ACC112 (cell line): ENCODE measurements around the gene EIPR1.

Experiments used
- H2AFZ ChIP-seq: fragments of 200-600 bp; sonication (generic); one replicate; pipeline ENCODE4 v1.6.0; 2017; ENCODE audit warnings: antibody characterized with exemption, low read length; ENCODE audit not compliant: unreplicated experiment
- H3K27ac ChIP-seq: fragments of 200-600 bp; sonication (generic); 2 replicates; pipeline ENCODE4 v1.5.1; 2014; ENCODE audit warnings: low read depth, mild to moderate bottlenecking, antibody characterized with exemption, low read length, moderate library complexity
- H3K27me3 ChIP-seq: fragments of 200-600 bp; sonication (generic); 2 replicates; pipeline ENCODE4 v1.6.1; 2014; ENCODE audit warnings: mild to moderate bottlenecking, antibody characterized with exemption, low read length, moderate library complexity, mixed read lengths; ENCODE audit not compliant: insufficient read depth
- H3K36me3 ChIP-seq: fragments of 200-600 bp; sonication (generic); 2 replicates; pipeline ENCODE4 v1.6.1; 2016; ENCODE audit warnings: mild to moderate bottlenecking, antibody characterized with exemption, low read length, moderate library complexity, mixed read lengths; ENCODE audit not compliant: insufficient read depth
- H3K4me1 ChIP-seq: fragments of 200-600 bp; sonication (generic); one replicate; pipeline ENCODE4 v1.6.1; 2016; ENCODE audit warnings: low read length, mixed read lengths; ENCODE audit not compliant: insufficient read depth, unreplicated experiment, control insufficient read depth
- H3K4me3 ChIP-seq: fragments of 200-600 bp; sonication (generic); 2 replicates; pipeline ENCODE4 v1.5.1; 2014; ENCODE audit warnings: mild to moderate bottlenecking, low read depth, low read length
- H3K79me2 ChIP-seq: fragments of 200-600 bp; sonication (generic); one replicate; pipeline ENCODE4 v1.6.0; 2016; ENCODE audit warnings: low read length; ENCODE audit not compliant: control insufficient read depth, unreplicated experiment, insufficient read depth

Gene EIPR1

GRCh38 chr2:3257166-3257565 lies 120.5 kb downstream of the EIPR1 start:
- Histone ChIP-seq H2AFZ (no peak overlapping the region), H3K79me2 (peaks cover 3% of the 10 kb centered on the region), H3K27ac (no peak overlapping the region), H3K27me3 (no peaks in the 10 kb centered on the region), H3K36me3 (no peaks in the 10 kb centered on the region), H3K4me3 (no peak overlapping the region), H3K4me1 (no peaks in the 10 kb centered on the region)

- no peaks in the 10 kb centered on the region for H3K4me1 ChIP-seq
- H3K79me2 ChIP-seq: peaks cover 3% of the 10 kb centered on the region
- no peak overlapping the region for H3K4me3 ChIP-seq
- no peak overlapping the region for H3K27ac ChIP-seq
- no peaks in the 10 kb centered on the region for H3K36me3 ChIP-seq
- no peaks in the 10 kb centered on the region for H3K27me3 ChIP-seq
- no peak overlapping the region for H2AFZ ChIP-seq
These were observed 121.0 kb downstream of the EIPR1 start for GRCh38 chr2:3256605-3257004.

GRCh38 chr2:3256157-3256556 lies 121.5 kb downstream of the EIPR1 start:
- no peak overlapping the region for H3K4me3 ChIP-seq
- H3K36me3 ChIP-seq: no peaks in the 10 kb centered on the region
- H2AFZ ChIP-seq: no peak overlapping the region
- H3K79me2 ChIP-seq: peaks cover 3% of the 10 kb centered on the region
- H3K4me1 ChIP-seq: no peaks in the 10 kb centered on the region
- no peak overlapping the region for H3K27ac ChIP-seq
- no peaks in the 10 kb centered on the region for H3K27me3 ChIP-seq

GRCh38 chr2:3254442-3254941 lies 123.1 kb downstream of the EIPR1 start:
- no peak overlapping the region for H3K27ac ChIP-seq
- H2AFZ ChIP-seq: no peak overlapping the region
- H3K79me2 ChIP-seq: peaks cover 3% of the 10 kb centered on the region
- no peak overlapping the region for H3K4me3 ChIP-seq
- H3K27me3 ChIP-seq: no peaks in the 10 kb centered on the region
- 0 out of 2 replicates have a peak, but pooled peaks cover 9% of the 10 kb centered on the region for H3K36me3 ChIP-seq
- no peaks in the 10 kb centered on the region for H3K4me1 ChIP-seq

GRCh38 chr2:3253913-3254441 lies 123.6 kb downstream of the EIPR1 start:
- H3K27me3 ChIP-seq: no peaks in the 10 kb centered on the region
- no peak overlapping the region for H3K27ac ChIP-seq
- no peak overlapping the region for H3K4me3 ChIP-seq
- H3K36me3 ChIP-seq: 0 out of 2 replicates have a peak, but pooled peaks cover 9% of the 10 kb centered on the region
- H3K79me2 ChIP-seq: peaks cover 3% of the 10 kb centered on the region
- no peak overlapping the region for H2AFZ ChIP-seq
- H3K4me1 ChIP-seq: no peaks in the 10 kb centered on the region

- Histone ChIP-seq H3K27ac (no peak overlapping the region), H3K27me3 (no peaks in the 10 kb centered on the region), H3K79me2 (no peaks in the 10 kb centered on the region), H3K4me1 (no peaks in the 10 kb centered on the region), H3K36me3 (0 out of 2 replicates have a peak, but pooled peaks cover 9% of the 10 kb centered on the region), H3K4me3 (no peak overlapping the region), H2AFZ (no peak overlapping the region)
These were observed 125.7 kb downstream of the EIPR1 start for GRCh38 chr2:3251946-3252345.

GRCh38 chr2:3249476-3249962 lies 128.1 kb downstream of the EIPR1 start:
- Histone ChIP-seq H3K4me3 (no peak overlapping the region), H3K27ac (no peak overlapping the region), H3K36me3 (0 out of 2 replicates have a peak, but pooled peaks cover 9% of the 10 kb centered on the region), H3K79me2 (no peaks in the 10 kb centered on the region), H3K4me1 (no peaks in the 10 kb centered on the region), H2AFZ (no peak overlapping the region), H3K27me3 (no peaks in the 10 kb centered on the region)

GRCh38 chr2:3248754-3249475 lies 128.7 kb downstream of the EIPR1 start:
- Histone ChIP-seq H2AFZ (no peak overlapping the region), H3K4me1 (no peaks in the 10 kb centered on the region), H3K36me3 (0 out of 2 replicates have a peak, but pooled peaks cover 9% of the 10 kb centered on the region), H3K79me2 (no peaks in the 10 kb centered on the region), H3K27me3 (no peaks in the 10 kb centered on the region), H3K4me3 (no peak overlapping the region), H3K27ac (no peak overlapping the region)

- no peak overlapping the region for H3K4me3 ChIP-seq
- H2AFZ ChIP-seq: no peak overlapping the region
- no peaks in the 10 kb centered on the region for H3K4me1 ChIP-seq
- H3K27ac ChIP-seq: no peak overlapping the region
- H3K27me3 ChIP-seq: no peaks in the 10 kb centered on the region
- 0 out of 2 replicates have a peak, but pooled peaks cover 9% of the 10 kb centered on the region for H3K36me3 ChIP-seq
- H3K79me2 ChIP-seq: no peaks in the 10 kb centered on the region
These were observed 130.5 kb downstream of the EIPR1 start for GRCh38 chr2:3246928-3247714.

GRCh38 chr2:3246406-3246805 lies 131.2 kb downstream of the EIPR1 start:
- no peak overlapping the region for H3K27ac ChIP-seq

More at GRCh38 chr2:3246406-3246805, 131.2 kb downstream of the EIPR1 start:
- Histone ChIP-seq H3K36me3 (0 out of 2 replicates have a peak, but pooled peaks cover 9% of the 10 kb centered on the region), H2AFZ (no peak overlapping the region), H3K4me3 (no peak overlapping the region), H3K4me1 (no peaks in the 10 kb centered on the region), H3K27me3 (no peaks in the 10 kb centered on the region), H3K79me2 (no peaks in the 10 kb centered on the region)
